SH-SY5Y (cell line): Measurements from ENCODE around the gene ETV6.

ENCODE experiments used
- GATA2 ChIP-seq: IDR thresholded peaks from 2 replicates; pipeline ENCODE4 v1.6.1; 2011; ENCODE audit warnings: mild to moderate bottlenecking, low read depth, low read length
- GATA3 ChIP-seq: IDR thresholded peaks from 2 replicates; pipeline ENCODE4 v1.6.1; 2011; ENCODE audit warnings: low read depth, mild to moderate bottlenecking, low read length, moderate library complexity

DNA sequence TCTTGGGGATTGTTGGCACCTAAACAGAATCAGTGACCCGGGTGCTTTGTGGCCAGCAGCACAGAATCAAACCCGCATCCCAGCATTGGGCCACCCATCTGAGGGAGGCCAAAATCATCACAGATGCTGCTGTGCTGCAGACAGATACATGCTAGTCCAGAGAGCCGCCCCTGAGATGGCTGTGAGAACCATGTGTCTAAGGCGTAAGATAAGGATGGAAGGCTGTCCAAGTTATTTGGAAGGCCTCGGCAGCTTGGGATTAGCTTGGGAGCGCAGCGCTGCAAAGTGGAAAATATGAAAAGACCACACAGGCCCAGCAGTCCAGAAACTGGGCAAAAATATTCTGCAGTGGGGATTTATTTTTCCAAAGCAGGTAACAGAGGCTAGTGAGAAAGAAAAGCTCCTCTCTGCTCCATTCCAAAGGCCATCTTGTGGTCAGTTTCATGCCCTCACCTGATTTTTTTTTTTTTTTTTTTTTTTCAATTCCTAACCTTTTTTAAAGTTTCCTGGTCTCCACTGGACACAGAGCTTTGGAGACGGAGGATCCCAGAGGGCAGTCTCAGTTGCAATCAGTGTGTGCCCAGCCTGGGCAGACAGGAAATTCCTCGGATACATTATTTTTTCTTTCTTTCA lies 242.4 kb downstream of the ETV6 start:
- TF ChIP-seq GATA2 (no peak), GATA3 (no peak)
